Measurements from ENCODE around the gene PSMC5. TPM values are rescaled to one million over a fixed set of nuclear protein-coding genes. Genes with fewer than 3 reads are reported as not detected.
A peak's percentile ranks its signal among the peaks of the same experiment; 100 is the strongest.

The PSMC5 gene
- total and polyA plus RNA-seq, 9 of the 15 experiments (the other 6 are each of a cell fraction or from before 2014, with no cell fraction given): 89.2 to 393 (median 161) TPM

DNA sequence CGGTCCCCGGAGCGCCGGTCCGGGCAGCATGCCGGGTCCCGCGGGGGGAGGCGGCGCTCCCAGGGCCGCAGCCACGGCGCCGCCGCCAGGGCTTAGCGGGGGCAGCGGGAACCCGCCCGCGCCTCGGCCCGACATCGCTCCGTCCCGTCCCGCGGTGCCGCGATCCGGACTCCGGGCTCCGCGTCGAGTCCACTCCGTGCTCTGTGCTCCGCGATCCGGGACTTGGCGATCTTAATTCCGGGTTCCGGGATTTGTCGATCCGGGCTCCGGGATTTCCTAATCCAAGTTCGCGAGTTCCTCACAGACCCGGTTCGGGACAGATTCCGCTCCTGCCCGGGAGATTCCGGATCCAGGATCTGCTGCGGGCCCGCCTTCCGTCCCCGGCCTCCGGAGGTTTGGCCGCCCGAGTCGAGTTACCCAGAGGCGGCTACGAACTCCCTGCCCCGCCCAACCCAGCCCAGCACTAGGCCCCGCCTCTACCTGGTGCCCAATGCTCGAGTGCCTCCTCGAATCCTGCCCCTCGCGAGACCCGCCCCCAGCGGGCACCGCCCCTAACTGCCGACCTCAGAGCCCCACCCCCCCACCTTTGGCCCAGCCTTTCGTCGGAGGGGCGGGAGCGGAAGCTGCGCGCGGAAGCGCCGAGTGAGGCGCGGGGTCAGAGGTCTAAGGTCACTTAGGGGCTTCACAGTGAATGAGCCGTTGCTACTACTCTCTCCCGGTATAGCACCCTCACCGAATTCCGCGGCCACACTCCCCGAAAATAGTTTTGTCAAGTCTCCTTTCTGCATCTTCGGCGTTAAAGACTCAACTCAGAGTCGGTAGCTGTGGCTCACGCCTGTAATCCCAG lies 15.5 kb downstream of the PSMC5 start, which contains the start of gene SMARCD2 (continued):
- TF ChIP-seq, protein P1, sequence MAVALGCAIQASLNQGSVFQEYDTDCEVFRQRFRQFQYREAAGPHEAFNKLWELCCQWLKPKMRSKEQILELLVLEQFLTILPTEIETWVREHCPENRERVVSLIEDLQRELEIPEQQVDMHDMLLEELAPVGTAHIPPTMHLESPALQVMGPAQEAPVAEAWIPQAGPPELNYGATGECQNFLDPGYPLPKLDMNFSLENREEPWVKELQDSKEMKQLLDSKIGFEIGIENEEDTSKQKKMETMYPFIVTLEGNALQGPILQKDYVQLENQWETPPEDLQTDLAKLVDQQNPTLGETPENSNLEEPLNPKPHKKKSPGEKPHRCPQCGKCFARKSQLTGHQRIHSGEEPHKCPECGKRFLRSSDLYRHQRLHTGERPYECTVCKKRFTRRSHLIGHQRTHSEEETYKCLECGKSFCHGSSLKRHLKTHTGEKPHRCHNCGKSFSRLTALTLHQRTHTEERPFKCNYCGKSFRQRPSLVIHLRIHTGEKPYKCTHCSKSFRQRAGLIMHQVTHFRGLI (CRISPR knock-in tag; IDR thresholded peaks at IDR 0.05): no peak
- TF ChIP-seq MYBL2 (IDR thresholded peaks at IDR 0.05; ENCODE audit: low read depth) (no peak), MYBL2 (CRISPR knock-in tag; IDR thresholded peaks at IDR 0.05; ENCODE audit: borderline replicate concordance) (no peak), SREBF1 (IDR thresholded peaks at IDR 0.05; ENCODE audit: borderline replicate concordance, low read depth, low read length) (peak; percentile 88; the same call in 1 of the 2 replicates), ZNF133 (CRISPR knock-in tag; IDR thresholded peaks at IDR 0.05) (no peak; the same call in 1 of the 2 replicates), CHD4 (IDR thresholded peaks at IDR 0.05; ENCODE audit: insufficient read depth, insufficient replicate concordance, low read depth, low read length, poor library complexity, severe bottlenecking) (no peak), ZNF785 (CRISPR knock-in tag; IDR thresholded peaks at IDR 0.05) (no peak), PCBP2 (IDR thresholded peaks at IDR 0.05; ENCODE audit: low read depth, low read length, poor library complexity, severe bottlenecking) (no peak), HMBOX1 (IDR thresholded peaks at IDR 0.05) (peak; percentile 61), ZNF436 (CRISPR knock-in tag; IDR thresholded peaks at IDR 0.05) (no peak), ZBTB8A (IDR thresholded peaks at IDR 0.05; ENCODE audit: partially characterized antibody) (no peak), SETDB1 (IDR thresholded peaks at IDR 0.05; ENCODE audit: low read length) (peak; percentile 51), ZFP91 (CRISPR knock-in tag; IDR thresholded peaks at IDR 0.05) (no peak; the same call in 1 of the 2 replicates), MBD2 (IDR thresholded peaks at IDR 0.05; ENCODE audit: borderline replicate concordance, low read depth) (peak; percentile 35), ZBTB17 (CRISPR knock-in tag; IDR thresholded peaks at IDR 0.05) (peak; percentile 69; the same call in 1 of the 2 replicates)
- TF ChIP-seq, protein P2, sequence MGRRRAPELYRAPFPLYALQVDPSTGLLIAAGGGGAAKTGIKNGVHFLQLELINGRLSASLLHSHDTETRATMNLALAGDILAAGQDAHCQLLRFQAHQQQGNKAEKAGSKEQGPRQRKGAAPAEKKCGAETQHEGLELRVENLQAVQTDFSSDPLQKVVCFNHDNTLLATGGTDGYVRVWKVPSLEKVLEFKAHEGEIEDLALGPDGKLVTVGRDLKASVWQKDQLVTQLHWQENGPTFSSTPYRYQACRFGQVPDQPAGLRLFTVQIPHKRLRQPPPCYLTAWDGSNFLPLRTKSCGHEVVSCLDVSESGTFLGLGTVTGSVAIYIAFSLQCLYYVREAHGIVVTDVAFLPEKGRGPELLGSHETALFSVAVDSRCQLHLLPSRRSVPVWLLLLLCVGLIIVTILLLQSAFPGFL (CRISPR knock-in tag; IDR thresholded peaks at IDR 0.05): 0 out of 2 replicates have a peak, but pooled peaks have one; percentile 55
- TF ChIP-seq, protein P3, sequence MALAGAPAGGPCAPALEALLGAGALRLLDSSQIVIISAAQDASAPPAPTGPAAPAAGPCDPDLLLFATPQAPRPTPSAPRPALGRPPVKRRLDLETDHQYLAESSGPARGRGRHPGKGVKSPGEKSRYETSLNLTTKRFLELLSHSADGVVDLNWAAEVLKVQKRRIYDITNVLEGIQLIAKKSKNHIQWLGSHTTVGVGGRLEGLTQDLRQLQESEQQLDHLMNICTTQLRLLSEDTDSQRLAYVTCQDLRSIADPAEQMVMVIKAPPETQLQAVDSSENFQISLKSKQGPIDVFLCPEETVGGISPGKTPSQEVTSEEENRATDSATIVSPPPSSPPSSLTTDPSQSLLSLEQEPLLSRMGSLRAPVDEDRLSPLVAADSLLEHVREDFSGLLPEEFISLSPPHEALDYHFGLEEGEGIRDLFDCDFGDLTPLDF (CRISPR knock-in tag; IDR thresholded peaks at IDR 0.05): peak; percentile 94
- TF ChIP-seq, protein P4, sequence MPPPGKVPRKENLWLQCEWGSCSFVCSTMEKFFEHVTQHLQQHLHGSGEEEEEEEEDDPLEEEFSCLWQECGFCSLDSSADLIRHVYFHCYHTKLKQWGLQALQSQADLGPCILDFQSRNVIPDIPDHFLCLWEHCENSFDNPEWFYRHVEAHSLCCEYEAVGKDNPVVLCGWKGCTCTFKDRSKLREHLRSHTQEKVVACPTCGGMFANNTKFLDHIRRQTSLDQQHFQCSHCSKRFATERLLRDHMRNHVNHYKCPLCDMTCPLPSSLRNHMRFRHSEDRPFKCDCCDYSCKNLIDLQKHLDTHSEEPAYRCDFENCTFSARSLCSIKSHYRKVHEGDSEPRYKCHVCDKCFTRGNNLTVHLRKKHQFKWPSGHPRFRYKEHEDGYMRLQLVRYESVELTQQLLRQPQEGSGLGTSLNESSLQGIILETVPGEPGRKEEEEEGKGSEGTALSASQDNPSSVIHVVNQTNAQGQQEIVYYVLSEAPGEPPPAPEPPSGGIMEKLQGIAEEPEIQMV (tag; conservative IDR thresholded peaks at IDR 0.05; ENCODE audit: low read depth): no peak

All from K562 (cell line).